Suprapubic skin (tissue), 4 donors: Measurements from ENCODE around the gene CLEC16A.

Source experiments
- EP300 ChIP-seq: sonication (generic); formaldehyde crosslinking; IDR thresholded peaks from one replicate; pipeline ENCODE4 v1.6.1; 2017; ENCODE audit warnings: antibody characterized with exemption
- POLR2A ChIP-seq, 2 donors: fragments of 450-650 bp; IDR thresholded peaks; one replicate each; pipeline ENCODE4 v1.6.1; 2017; ENCODE audit warnings: antibody characterized with exemption in 2 of 2, mild to moderate bottlenecking in 2 of 2, moderate library complexity in 2 of 2
- POLR2AphosphoS5 ChIP-seq, 3 donors: sonication (generic); formaldehyde crosslinking; IDR thresholded peaks; one replicate each; pipeline ENCODE4 v1.6.1; 2017; ENCODE audit warnings: antibody characterized with exemption in 3 of 3
- TF ChIP-seq, protein P1 (sequence below), 2 donors: fragments of 200-600 bp in 1 of 2; fragments of 450-650 bp in 1 of 2; sonication (generic) in 1 of 2; IDR thresholded peaks; one replicate each; pipeline ENCODE4 v1.5.1; 2016 to 2019; ENCODE audit warnings: antibody characterized with exemption in 2 of 2, mild to moderate bottlenecking in 1 of 2, moderate library complexity in 1 of 2

DNA sequence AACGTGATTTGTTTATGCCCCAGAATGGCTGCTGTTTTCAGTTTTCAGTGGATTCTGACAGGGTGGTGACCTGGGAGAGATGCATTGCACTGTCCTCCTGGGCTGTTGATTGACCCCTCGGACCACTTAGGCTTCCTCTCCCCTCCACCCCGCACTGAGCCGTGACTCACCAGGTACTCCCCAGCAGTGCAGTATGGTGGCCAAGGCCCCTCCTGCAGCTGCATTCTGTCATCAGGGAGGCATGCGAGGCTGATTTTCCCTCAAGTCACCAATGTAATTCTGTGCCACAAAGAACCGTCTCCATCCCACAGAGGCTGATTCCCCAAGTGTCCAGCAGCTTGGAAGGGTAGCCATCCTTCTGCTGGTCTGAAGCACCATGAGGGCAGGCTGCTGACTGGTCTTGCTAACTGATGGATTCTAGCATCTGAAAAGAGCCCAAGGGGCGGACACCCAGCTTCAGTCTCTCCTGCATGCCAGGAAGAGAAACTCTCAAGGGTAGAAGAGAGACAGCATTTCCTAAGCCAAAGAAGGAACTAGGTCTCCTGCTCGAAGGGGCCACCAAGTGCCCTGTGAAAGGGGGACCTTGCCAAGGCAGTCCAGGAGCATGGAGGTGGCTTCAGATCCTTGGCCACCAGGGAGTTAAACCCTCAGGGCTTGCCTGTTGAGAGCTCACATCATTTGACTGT, 163.6 kb downstream of the CLEC16A start:
- TF ChIP-seq EP300 (no peak), POLR2A (IDR thresholded peaks at IDR 0.05) (no peak), POLR2AphosphoS5 (IDR thresholded peaks at IDR 0.05) (no peak)
- TF ChIP-seq, protein P1, sequence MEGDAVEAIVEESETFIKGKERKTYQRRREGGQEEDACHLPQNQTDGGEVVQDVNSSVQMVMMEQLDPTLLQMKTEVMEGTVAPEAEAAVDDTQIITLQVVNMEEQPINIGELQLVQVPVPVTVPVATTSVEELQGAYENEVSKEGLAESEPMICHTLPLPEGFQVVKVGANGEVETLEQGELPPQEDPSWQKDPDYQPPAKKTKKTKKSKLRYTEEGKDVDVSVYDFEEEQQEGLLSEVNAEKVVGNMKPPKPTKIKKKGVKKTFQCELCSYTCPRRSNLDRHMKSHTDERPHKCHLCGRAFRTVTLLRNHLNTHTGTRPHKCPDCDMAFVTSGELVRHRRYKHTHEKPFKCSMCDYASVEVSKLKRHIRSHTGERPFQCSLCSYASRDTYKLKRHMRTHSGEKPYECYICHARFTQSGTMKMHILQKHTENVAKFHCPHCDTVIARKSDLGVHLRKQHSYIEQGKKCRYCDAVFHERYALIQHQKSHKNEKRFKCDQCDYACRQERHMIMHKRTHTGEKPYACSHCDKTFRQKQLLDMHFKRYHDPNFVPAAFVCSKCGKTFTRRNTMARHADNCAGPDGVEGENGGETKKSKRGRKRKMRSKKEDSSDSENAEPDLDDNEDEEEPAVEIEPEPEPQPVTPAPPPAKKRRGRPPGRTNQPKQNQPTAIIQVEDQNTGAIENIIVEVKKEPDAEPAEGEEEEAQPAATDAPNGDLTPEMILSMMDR (IDR thresholded peaks at IDR 0.05), result no peak
